H1 (cell line): ENCODE data around the gene COX10.

Source experiments
- CTCF ChIP-seq, 3 experiments: IDR thresholded peaks; 1 replicate in 2 of 3; 2 replicates in 1 of 3; pipeline versions ENCODE4 v1.5.1 to v1.6.1; 2011; ENCODE audit warnings: low read length in 3 of 3, mild to moderate bottlenecking in 3 of 3, inconsistent platforms in 2 of 3, low read depth in 1 of 3, moderate library complexity in 1 of 3; ENCODE audit not compliant: insufficient read depth in 1 of 3; ENCODE audit errors: control extremely low read depth in 1 of 3
- EP300 ChIP-seq, 2 experiments: IDR thresholded peaks; 1 replicate in 1 of 2; 2 replicates in 1 of 2; pipeline ENCODE4 v1.6.1; 2011 to 2012; ENCODE audit warnings: low read depth in 2 of 2, low read length in 2 of 2, mild to moderate bottlenecking in 2 of 2, borderline replicate concordance in 1 of 2, inconsistent platforms in 1 of 2, moderate library complexity in 1 of 2
- EZH2 ChIP-seq: fragments of 200-600 bp; sonication (generic); IDR thresholded peaks from 2 replicates; pipeline ENCODE4 v1.7.1; 2012; ENCODE audit warnings: low read depth, mild to moderate bottlenecking, moderate library complexity, low read length, inconsistent platforms; ENCODE audit not compliant: severe bottlenecking
- GTF2F1 ChIP-seq: IDR thresholded peaks from 2 replicates; pipeline ENCODE4 v1.6.1; 2012; ENCODE audit warnings: low read depth, low read length, improper control_type of control experiment, borderline replicate concordance
- NANOG ChIP-seq: IDR thresholded peaks from 2 replicates; pipeline ENCODE4 v1.6.1; 2011; ENCODE audit warnings: low read length, low read depth, mild to moderate bottlenecking, inconsistent platforms; ENCODE audit not compliant: insufficient read depth, poor library complexity, severe bottlenecking
- POLR2A ChIP-seq, 2 experiments: IDR thresholded peaks; 1 replicate in 1 of 2; 2 replicates in 1 of 2; pipeline ENCODE4 v1.6.1; 2011; ENCODE audit warnings: low read depth in 2 of 2, low read length in 2 of 2, mild to moderate bottlenecking in 2 of 2; ENCODE audit errors: control extremely low read depth in 1 of 2
- POLR2AphosphoS5 ChIP-seq: IDR thresholded peaks from 2 replicates; pipeline ENCODE4 v1.6.1; 2011; ENCODE audit warnings: low read depth, low read length
- RFX5 ChIP-seq: IDR thresholded peaks from 2 replicates; pipeline ENCODE4 v1.6.1; 2011; ENCODE audit warnings: low read depth, low read length, improper control_type of control experiment, borderline replicate concordance
- SP2 ChIP-seq: IDR thresholded peaks from 2 replicates; pipeline ENCODE4 v1.6.1; 2012; ENCODE audit warnings: mild to moderate bottlenecking, low read length, inconsistent platforms
- USF2 ChIP-seq: IDR thresholded peaks from 2 replicates; pipeline ENCODE4 v1.6.1; 2011; ENCODE audit warnings: low read length, improper control_type of control experiment
- ZNF274 ChIP-seq: IDR thresholded peaks from 2 replicates; pipeline ENCODE4 v1.7.0; 2012; ENCODE audit warnings: low read length, borderline replicate concordance; ENCODE audit errors: extremely low read depth
- TF ChIP-seq, protein P1 (sequence below): IDR thresholded peaks from 2 replicates; pipeline ENCODE4 v1.6.1; 2012; ENCODE audit warnings: inconsistent platforms

GRCh38 chr17:14198013-14198412 is 128.7 kb downstream of the COX10 start:
- TF ChIP-seq, protein P1, sequence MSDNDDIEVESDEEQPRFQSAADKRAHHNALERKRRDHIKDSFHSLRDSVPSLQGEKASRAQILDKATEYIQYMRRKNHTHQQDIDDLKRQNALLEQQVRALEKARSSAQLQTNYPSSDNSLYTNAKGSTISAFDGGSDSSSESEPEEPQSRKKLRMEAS: no peak
- TF ChIP-seq EP300 (IDR thresholded peaks at IDR 0.05; ENCODE audit: borderline replicate concordance in 1 of 2, low read depth in 2 of 2, low read length in 2 of 2) (no peak), NANOG (no peak), POLR2A (IDR thresholded peaks at IDR 0.05; ENCODE audit: control extremely low read depth in 1 of 2, low read depth in 2 of 2, low read length in 2 of 2) (no peak), SP2 (no peak), RFX5 (no peak), CTCF (IDR thresholded peaks at IDR 0.05; ENCODE audit: control extremely low read depth in 1 of 3, insufficient read depth in 1 of 3, low read depth in 1 of 3, low read length in 3 of 3) (no peak), GTF2F1 (no peak), ZNF274 (no peak), USF2 (no peak), POLR2AphosphoS5 (no peak), EZH2 (no peak)
